ENCODE measurements around the gene RIN3.

RIN3 gene

DNA sequence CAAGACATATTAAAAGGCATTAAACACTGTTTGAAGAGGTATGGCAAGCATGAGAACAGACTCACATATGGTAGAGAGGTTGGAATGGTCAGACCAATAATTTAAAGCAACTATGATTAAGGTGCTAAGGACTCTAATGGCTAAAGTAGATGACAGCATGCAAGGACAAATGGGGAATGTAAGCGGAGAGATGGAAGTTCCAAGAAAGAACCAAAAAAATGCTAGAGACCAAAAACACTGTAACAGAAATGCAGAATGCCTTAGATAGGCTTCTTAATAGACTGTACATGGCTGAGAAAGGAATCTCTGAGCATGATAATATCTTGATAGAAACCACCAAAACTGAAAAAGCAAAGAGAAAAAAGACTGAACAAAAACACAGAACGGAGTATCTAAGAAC, 77.4 kb downstream of the RIN3 start:
- Histone ChIP-seq H3K4me3 (ENCODE audit: low read length) (no peak overlapping the region), H3K36me3 (replicated peaks; ENCODE audit: insufficient read depth, low read length) (no peaks in the 10 kb centered on the region), H3K9me2 (replicated peaks; ENCODE audit: insufficient read depth, low read length) (no peaks in the 10 kb centered on the region), H3K9me3 (replicated peaks; ENCODE audit: insufficient read depth, low read length) (no peaks in the 10 kb centered on the region), H3K4me2 (ENCODE audit: low read depth, low read length) (no peak overlapping the region), H3F3A (ENCODE audit: insufficient read depth, low read length) (peaks cover 6% of the 10 kb centered on the region), H3K27me3 (replicated peaks; ENCODE audit: insufficient read depth, low read length) (no peaks in the 10 kb centered on the region), H4K20me1 (ENCODE audit: insufficient read depth, low read length) (no peaks in the 10 kb centered on the region), H2AFZ (ENCODE audit: low read length) (no peak overlapping the region), H3K27ac (ENCODE audit: low read length) (no peak overlapping the region), H3K79me2 (ENCODE audit: low read length) (no peaks in the 10 kb centered on the region), H3K9ac (ENCODE audit: low read length) (no peak overlapping the region), H3K4me1 (ENCODE audit: low read length) (peaks cover 12% of the 10 kb centered on the region)
- no peak for DNase-seq
- TF ChIP-seq, protein P1, sequence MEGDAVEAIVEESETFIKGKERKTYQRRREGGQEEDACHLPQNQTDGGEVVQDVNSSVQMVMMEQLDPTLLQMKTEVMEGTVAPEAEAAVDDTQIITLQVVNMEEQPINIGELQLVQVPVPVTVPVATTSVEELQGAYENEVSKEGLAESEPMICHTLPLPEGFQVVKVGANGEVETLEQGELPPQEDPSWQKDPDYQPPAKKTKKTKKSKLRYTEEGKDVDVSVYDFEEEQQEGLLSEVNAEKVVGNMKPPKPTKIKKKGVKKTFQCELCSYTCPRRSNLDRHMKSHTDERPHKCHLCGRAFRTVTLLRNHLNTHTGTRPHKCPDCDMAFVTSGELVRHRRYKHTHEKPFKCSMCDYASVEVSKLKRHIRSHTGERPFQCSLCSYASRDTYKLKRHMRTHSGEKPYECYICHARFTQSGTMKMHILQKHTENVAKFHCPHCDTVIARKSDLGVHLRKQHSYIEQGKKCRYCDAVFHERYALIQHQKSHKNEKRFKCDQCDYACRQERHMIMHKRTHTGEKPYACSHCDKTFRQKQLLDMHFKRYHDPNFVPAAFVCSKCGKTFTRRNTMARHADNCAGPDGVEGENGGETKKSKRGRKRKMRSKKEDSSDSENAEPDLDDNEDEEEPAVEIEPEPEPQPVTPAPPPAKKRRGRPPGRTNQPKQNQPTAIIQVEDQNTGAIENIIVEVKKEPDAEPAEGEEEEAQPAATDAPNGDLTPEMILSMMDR (IDR thresholded peaks at IDR 0.05; ENCODE audit: low read length), result no peak
- TF ChIP-seq EZH2 (optimal IDR thresholded peaks at IDR 0.05; ENCODE audit: low read depth, low read length) (no peak), EZH2phosphoT487 (IDR thresholded peaks at IDR 0.05; ENCODE audit: low read length) (no peak)

DNA sequence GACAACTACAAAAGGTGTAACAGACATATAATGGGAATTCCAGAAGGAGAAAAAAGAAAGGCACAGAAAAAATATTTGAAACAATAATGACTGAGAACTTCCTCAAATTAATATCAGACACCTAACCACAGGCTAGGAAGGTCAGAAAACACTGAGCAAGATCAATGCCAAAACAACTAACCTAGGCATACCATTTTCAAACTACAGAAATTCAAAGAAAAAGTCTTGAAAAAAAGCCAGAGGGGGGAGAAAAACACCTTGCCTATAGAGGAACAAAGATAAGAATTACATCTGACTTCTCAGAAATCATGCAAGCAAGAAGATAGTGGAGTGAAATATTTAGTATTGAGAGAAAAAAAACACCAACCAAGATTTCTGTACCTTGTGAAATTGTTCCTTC, 77.8 kb downstream of the RIN3 start:
- no peak for DNase-seq
- Histone ChIP-seq H3K4me2 (ENCODE audit: low read depth, low read length) (no peak overlapping the region), H3F3A (ENCODE audit: insufficient read depth, low read length) (peaks cover 3% of the 10 kb centered on the region; the same call in 1 of the 2 replicates), H3K27ac (ENCODE audit: low read length) (no peak overlapping the region), H3K9me3 (replicated peaks; ENCODE audit: insufficient read depth, low read length) (no peaks in the 10 kb centered on the region), H3K9me2 (replicated peaks; ENCODE audit: insufficient read depth, low read length) (no peaks in the 10 kb centered on the region), H3K36me3 (replicated peaks; ENCODE audit: insufficient read depth, low read length) (no peaks in the 10 kb centered on the region), H3K27me3 (replicated peaks; ENCODE audit: insufficient read depth, low read length) (no peaks in the 10 kb centered on the region), H3K9ac (ENCODE audit: low read length) (no peak overlapping the region), H3K4me1 (ENCODE audit: low read length) (peaks cover 11% of the 10 kb centered on the region), H2AFZ (ENCODE audit: low read length) (no peak overlapping the region), H4K20me1 (ENCODE audit: insufficient read depth, low read length) (no peaks in the 10 kb centered on the region), H3K4me3 (ENCODE audit: low read length) (no peak overlapping the region), H3K79me2 (ENCODE audit: low read length) (no peaks in the 10 kb centered on the region)
- TF ChIP-seq, protein P1 (IDR thresholded peaks at IDR 0.05; ENCODE audit: low read length), result no peak
- TF ChIP-seq EZH2phosphoT487 (IDR thresholded peaks at IDR 0.05; ENCODE audit: low read length) (no peak), EZH2 (optimal IDR thresholded peaks at IDR 0.05; ENCODE audit: low read depth, low read length) (no peak)

DNA sequence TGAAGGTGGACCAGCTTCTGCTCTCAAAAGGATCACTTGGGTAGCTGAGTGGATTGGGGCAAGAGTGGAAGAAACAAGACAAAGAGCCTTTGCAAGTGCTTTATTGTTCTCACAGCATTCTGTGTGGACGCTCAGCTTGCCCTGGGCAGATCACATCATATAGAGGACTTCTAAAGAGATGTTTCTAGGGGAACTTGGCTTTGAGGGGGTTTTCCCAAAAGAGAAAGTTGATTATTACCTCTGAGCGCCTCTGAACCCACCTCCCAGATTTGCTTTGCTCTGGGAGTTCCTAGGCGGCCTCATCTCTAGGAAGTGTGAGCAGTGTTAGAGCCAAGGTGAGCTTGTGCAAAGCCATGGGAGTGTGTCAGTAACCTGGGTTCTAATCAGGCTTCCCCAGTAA, 81.7 kb downstream of the RIN3 start:
- Histone ChIP-seq H3K36me3 (replicated peaks; ENCODE audit: insufficient read depth, low read length) (no peaks in the 10 kb centered on the region), H3K9me3 (replicated peaks; ENCODE audit: insufficient read depth, low read length) (no peaks in the 10 kb centered on the region), H2AFZ (ENCODE audit: low read length) (no peak overlapping the region), H3K4me2 (ENCODE audit: low read depth, low read length) (no peak overlapping the region), H3F3A (ENCODE audit: insufficient read depth, low read length) (no peaks in the 10 kb centered on the region), H3K79me2 (ENCODE audit: low read length) (no peaks in the 10 kb centered on the region), H3K4me1 (ENCODE audit: low read length) (no peaks in the 10 kb centered on the region), H3K9me2 (replicated peaks; ENCODE audit: insufficient read depth, low read length) (no peaks in the 10 kb centered on the region), H3K27ac (ENCODE audit: low read length) (no peak overlapping the region), H3K27me3 (replicated peaks; ENCODE audit: insufficient read depth, low read length) (no peaks in the 10 kb centered on the region), H3K9ac (ENCODE audit: low read length) (no peak overlapping the region), H4K20me1 (ENCODE audit: insufficient read depth, low read length) (no peaks in the 10 kb centered on the region), H3K4me3 (ENCODE audit: low read length) (no peak overlapping the region)
- TF ChIP-seq EZH2phosphoT487 (IDR thresholded peaks at IDR 0.05; ENCODE audit: low read length) (no peak), EZH2 (optimal IDR thresholded peaks at IDR 0.05; ENCODE audit: low read depth, low read length) (no peak)
- TF ChIP-seq, protein P1 (IDR thresholded peaks at IDR 0.05; ENCODE audit: low read length), result no peak
- no peak for DNase-seq
